Activated naive CD8-positive, alpha-beta T cell treated with anti-CD3 and anti-CD28 coated beads for 36 hours (primary cell): ENCODE data around the gene GSG1L. TPM values are rescaled to one million over a fixed set of nuclear protein-coding genes. Genes with fewer than 3 reads are reported as not detected.

ENCODE experiments used
- DNase-seq: peaks from one replicate; pipeline ENCODE4 v3.0.0; 2021
- H3K27ac Mint-ChIP-seq: one replicate; pipeline ENCODE4 v1.8.0; 2022; ENCODE audit warnings: mild to moderate bottlenecking, moderate library complexity, mixed read lengths
- H3K27me3 Mint-ChIP-seq: one replicate; pipeline ENCODE4 v1.8.0; 2022; ENCODE audit warnings: mild to moderate bottlenecking, mixed read lengths
- H3K36me3 Mint-ChIP-seq: one replicate; pipeline ENCODE4 v1.8.0; 2021; ENCODE audit warnings: mild to moderate bottlenecking, mixed read lengths
- H3K4me1 Mint-ChIP-seq: one replicate; pipeline ENCODE4 v1.8.0; 2021; ENCODE audit warnings: mixed read lengths
- H3K4me3 Mint-ChIP-seq: one replicate; pipeline ENCODE4 v1.8.0; 2022; ENCODE audit warnings: mild to moderate bottlenecking, moderate library complexity, mixed read lengths
- H3K9me3 Mint-ChIP-seq: one replicate; pipeline ENCODE4 v1.8.0; 2022; ENCODE audit warnings: mixed read lengths
- total RNA-seq, 2 experiments: library from RNA; stranded (reverse); gene quantifications; one replicate each; pipeline ENCODE4 v1.2.3, GENCODE V29; 2021

The GSG1L gene
- total RNA-seq, 2 experiments from 2014 or later, result not detected

GRCh38 chr16:27920391-27920891 is 143.1 kb downstream of the GSG1L start:
- H3K27me3 Mint-ChIP-seq, result peaks cover 37% of the 10 kb centered on the region
- no peaks in the 10 kb centered on the region for H3K36me3 Mint-ChIP-seq
- H3K4me3 Mint-ChIP-seq, result no peak overlapping the region
- no peaks in the 10 kb centered on the region for H3K4me1 Mint-ChIP-seq
- H3K9me3 Mint-ChIP-seq, result no peaks in the 10 kb centered on the region
- no peak overlapping the region for H3K27ac Mint-ChIP-seq
- DNase-seq, result no peak

- Mint-ChIP-seq H3K9me3 (no peaks in the 10 kb centered on the region), H3K4me3 (no peak overlapping the region), H3K27ac (no peak overlapping the region), H3K36me3 (no peaks in the 10 kb centered on the region), H3K27me3 (peaks cover 32% of the 10 kb centered on the region), H3K4me1 (no peaks in the 10 kb centered on the region)
- no peak for DNase-seq
Measured at GRCh38 chr16:27918755-27919154, 144.8 kb downstream of the GSG1L start.

- Mint-ChIP-seq H3K27me3 (peaks cover 32% of the 10 kb centered on the region), H3K27ac (no peak overlapping the region), H3K4me3 (no peak overlapping the region), H3K9me3 (no peaks in the 10 kb centered on the region), H3K4me1 (no peaks in the 10 kb centered on the region), H3K36me3 (no peaks in the 10 kb centered on the region)
- DNase-seq, result no peak
Measured at GRCh38 chr16:27917949-27918348, 145.6 kb downstream of the GSG1L start.

GRCh38 chr16:27911486-27911885 is 152.0 kb downstream of the GSG1L start:
- H3K36me3 Mint-ChIP-seq, result no peaks in the 10 kb centered on the region
- no peaks in the 10 kb centered on the region for H3K9me3 Mint-ChIP-seq
- no peaks in the 10 kb centered on the region for H3K4me1 Mint-ChIP-seq
- no peak for DNase-seq
- H3K27ac Mint-ChIP-seq, result no peak overlapping the region
- no peak overlapping the region for H3K4me3 Mint-ChIP-seq
- peaks cover 3% of the 10 kb centered on the region for H3K27me3 Mint-ChIP-seq

- Mint-ChIP-seq H3K36me3 (no peaks in the 10 kb centered on the region), H3K9me3 (no peaks in the 10 kb centered on the region), H3K27ac (no peak overlapping the region), H3K4me3 (no peak overlapping the region), H3K4me1 (no peaks in the 10 kb centered on the region), H3K27me3 (peaks cover 8% of the 10 kb centered on the region)
- no peak for DNase-seq
Measured at GRCh38 chr16:27907457-27907972, 156.0 kb downstream of the GSG1L start.

GRCh38 chr16:27906883-27907282 is 156.6 kb downstream of the GSG1L start:
- Mint-ChIP-seq H3K4me3 (no peak overlapping the region), H3K36me3 (no peaks in the 10 kb centered on the region), H3K27ac (no peak overlapping the region), H3K27me3 (peaks cover 8% of the 10 kb centered on the region), H3K9me3 (no peaks in the 10 kb centered on the region), H3K4me1 (no peaks in the 10 kb centered on the region)
- no peak for DNase-seq

- no peaks in the 10 kb centered on the region for H3K9me3 Mint-ChIP-seq
- no peak overlapping the region for H3K27ac Mint-ChIP-seq
- no peak overlapping the region for H3K4me3 Mint-ChIP-seq
- DNase-seq, result no peak
- H3K4me1 Mint-ChIP-seq, result no peaks in the 10 kb centered on the region
- H3K36me3 Mint-ChIP-seq, result no peaks in the 10 kb centered on the region
- peaks cover 8% of the 10 kb centered on the region for H3K27me3 Mint-ChIP-seq
Measured at GRCh38 chr16:27903046-27903655, 160.4 kb downstream of the GSG1L start.

GRCh38 chr16:27902551-27902950 is 161.0 kb downstream of the GSG1L start:
- no peak for DNase-seq
- no peaks in the 10 kb centered on the region for H3K36me3 Mint-ChIP-seq
- peaks cover 8% of the 10 kb centered on the region for H3K27me3 Mint-ChIP-seq
- no peak overlapping the region for H3K4me3 Mint-ChIP-seq
- H3K27ac Mint-ChIP-seq, result no peak overlapping the region
- no peaks in the 10 kb centered on the region for H3K4me1 Mint-ChIP-seq
- H3K9me3 Mint-ChIP-seq, result no peaks in the 10 kb centered on the region

- Mint-ChIP-seq H3K9me3 (peaks cover 3% of the 10 kb centered on the region), H3K36me3 (no peaks in the 10 kb centered on the region), H3K27me3 (peaks cover 8% of the 10 kb centered on the region), H3K4me1 (no peaks in the 10 kb centered on the region), H3K4me3 (no peak overlapping the region), H3K27ac (no peak overlapping the region)
- no peak for DNase-seq
Measured at GRCh38 chr16:27901956-27902355, 161.6 kb downstream of the GSG1L start.

- H3K27ac Mint-ChIP-seq, result no peak overlapping the region
- no peaks in the 10 kb centered on the region for H3K36me3 Mint-ChIP-seq
- H3K27me3 Mint-ChIP-seq, result peaks cover 17% of the 10 kb centered on the region
- H3K4me3 Mint-ChIP-seq, result no peak overlapping the region
- H3K9me3 Mint-ChIP-seq, result peaks cover 3% of the 10 kb centered on the region
- no peak for DNase-seq
- no peaks in the 10 kb centered on the region for H3K4me1 Mint-ChIP-seq
Measured at GRCh38 chr16:27899736-27900135, 163.8 kb downstream of the GSG1L start.

GRCh38 chr16:27894386-27894785 is 169.1 kb downstream of the GSG1L start:
- Mint-ChIP-seq H3K36me3 (no peaks in the 10 kb centered on the region), H3K4me3 (no peak overlapping the region), H3K4me1 (no peaks in the 10 kb centered on the region), H3K27me3 (peaks cover 28% of the 10 kb centered on the region), H3K9me3 (peaks cover 3% of the 10 kb centered on the region), H3K27ac (no peak overlapping the region)
- no peak for DNase-seq

GRCh38 chr16:27892879-27893278 is 170.6 kb downstream of the GSG1L start:
- no peak for DNase-seq
- Mint-ChIP-seq H3K27me3 (peaks cover 33% of the 10 kb centered on the region), H3K9me3 (peaks cover 3% of the 10 kb centered on the region), H3K4me1 (no peaks in the 10 kb centered on the region), H3K36me3 (no peaks in the 10 kb centered on the region), H3K27ac (no peak overlapping the region), H3K4me3 (no peak overlapping the region)

- Mint-ChIP-seq H3K27ac (no peak overlapping the region), H3K27me3 (peaks cover 43% of the 10 kb centered on the region), H3K4me3 (no peak overlapping the region), H3K4me1 (no peaks in the 10 kb centered on the region), H3K9me3 (no peaks in the 10 kb centered on the region), H3K36me3 (no peaks in the 10 kb centered on the region)
- no peak for DNase-seq
Measured at GRCh38 chr16:27890866-27891265, 172.6 kb downstream of the GSG1L start.

- Mint-ChIP-seq H3K4me3 (no peak overlapping the region), H3K27me3 (peaks cover 40% of the 10 kb centered on the region), H3K36me3 (no peaks in the 10 kb centered on the region), H3K4me1 (no peaks in the 10 kb centered on the region), H3K27ac (no peak overlapping the region), H3K9me3 (no peaks in the 10 kb centered on the region)
- no peak for DNase-seq
Measured at GRCh38 chr16:27890006-27890405, 173.5 kb downstream of the GSG1L start.

GRCh38 chr16:27883576-27883975 is 179.9 kb downstream of the GSG1L start:
- no peak overlapping the region for H3K27ac Mint-ChIP-seq

GRCh38 chr16:27880287-27880686 is 183.2 kb downstream of the GSG1L start:
- Mint-ChIP-seq H3K27me3 (peaks cover 11% of the 10 kb centered on the region), H3K36me3 (no peaks in the 10 kb centered on the region), H3K9me3 (peaks cover 12% of the 10 kb centered on the region), H3K4me3 (no peak overlapping the region), H3K27ac (no peak overlapping the region), H3K4me1 (no peaks in the 10 kb centered on the region)
- DNase-seq, result no peak

More at GRCh38 chr16:27883576-27883975, 179.9 kb downstream of the GSG1L start:
- Mint-ChIP-seq H3K36me3 (no peaks in the 10 kb centered on the region), H3K9me3 (no peaks in the 10 kb centered on the region), H3K4me1 (no peaks in the 10 kb centered on the region), H3K27me3 (peaks cover 29% of the 10 kb centered on the region), H3K4me3 (no peak overlapping the region)
- DNase-seq, result no peak
